ENCODE results near the gene MAGI1.

GRCh38 chr3:65974509-65974908, 64.2 kb downstream of the MAGI1 start:
- TF ChIP-seq TCF4 (CRISPR knock-in tag; IDR thresholded peaks at IDR 0.05; ENCODE audit: borderline replicate concordance) (no peak), CREB5 (CRISPR knock-in tag; IDR thresholded peaks at IDR 0.05; ENCODE audit: low read depth) (no peak), BACH2 (CRISPR knock-in tag; IDR thresholded peaks at IDR 0.05; ENCODE audit: borderline replicate concordance) (no peak), ISL1 (CRISPR knock-in tag; IDR thresholded peaks at IDR 0.05) (no peak), ZNF70 (CRISPR knock-in tag; IDR thresholded peaks at IDR 0.05) (no peak), ZFP30 (CRISPR knock-in tag; IDR thresholded peaks at IDR 0.05) (no peak), OSR1 (CRISPR knock-in tag; IDR thresholded peaks at IDR 0.05) (no peak), ZNF8 (CRISPR knock-in tag; IDR thresholded peaks at IDR 0.05) (no peak), ZFP3 (CRISPR knock-in tag; IDR thresholded peaks at IDR 0.05) (no peak), TOX (CRISPR knock-in tag; IDR thresholded peaks at IDR 0.05; ENCODE audit: borderline replicate concordance) (no peak), POU6F1 (CRISPR knock-in tag; IDR thresholded peaks at IDR 0.05; ENCODE audit: borderline replicate concordance, low read depth) (no peak), GLIS3 (CRISPR knock-in tag; IDR thresholded peaks at IDR 0.05) (no peak)
- TF ChIP-seq, protein P1, sequence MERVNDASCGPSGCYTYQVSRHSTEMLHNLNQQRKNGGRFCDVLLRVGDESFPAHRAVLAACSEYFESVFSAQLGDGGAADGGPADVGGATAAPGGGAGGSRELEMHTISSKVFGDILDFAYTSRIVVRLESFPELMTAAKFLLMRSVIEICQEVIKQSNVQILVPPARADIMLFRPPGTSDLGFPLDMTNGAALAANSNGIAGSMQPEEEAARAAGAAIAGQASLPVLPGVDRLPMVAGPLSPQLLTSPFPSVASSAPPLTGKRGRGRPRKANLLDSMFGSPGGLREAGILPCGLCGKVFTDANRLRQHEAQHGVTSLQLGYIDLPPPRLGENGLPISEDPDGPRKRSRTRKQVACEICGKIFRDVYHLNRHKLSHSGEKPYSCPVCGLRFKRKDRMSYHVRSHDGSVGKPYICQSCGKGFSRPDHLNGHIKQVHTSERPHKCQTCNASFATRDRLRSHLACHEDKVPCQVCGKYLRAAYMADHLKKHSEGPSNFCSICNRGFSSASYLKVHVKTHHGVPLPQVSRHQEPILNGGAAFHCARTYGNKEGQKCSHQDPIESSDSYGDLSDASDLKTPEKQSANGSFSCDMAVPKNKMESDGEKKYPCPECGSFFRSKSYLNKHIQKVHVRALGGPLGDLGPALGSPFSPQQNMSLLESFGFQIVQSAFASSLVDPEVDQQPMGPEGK (CRISPR knock-in tag; IDR thresholded peaks at IDR 0.05; ENCODE audit: borderline replicate concordance) = no peak
